Vagina (tissue), 2 donors: ENCODE measurements around the gene CCDC92.

ENCODE experiments used
- POLR2A ChIP-seq, 2 donors: fragments of 450-650 bp; IDR thresholded peaks; one replicate each; pipeline ENCODE4 v1.6.1; 2017; ENCODE audit warnings: antibody characterized with exemption in 2 of 2, mild to moderate bottlenecking in 2 of 2, moderate library complexity in 2 of 2
- TF ChIP-seq, protein P1 (sequence below), 3 experiments: fragments of 450-650 bp in 2 of 3; fragments of 200-600 bp in 1 of 3; sonication (generic) in 1 of 3; IDR thresholded peaks; one replicate each; pipeline ENCODE4 v1.5.1; 2017 to 2019; ENCODE audit warnings: antibody characterized with exemption in 3 of 3, mild to moderate bottlenecking in 2 of 3, moderate library complexity in 2 of 3

DNA sequence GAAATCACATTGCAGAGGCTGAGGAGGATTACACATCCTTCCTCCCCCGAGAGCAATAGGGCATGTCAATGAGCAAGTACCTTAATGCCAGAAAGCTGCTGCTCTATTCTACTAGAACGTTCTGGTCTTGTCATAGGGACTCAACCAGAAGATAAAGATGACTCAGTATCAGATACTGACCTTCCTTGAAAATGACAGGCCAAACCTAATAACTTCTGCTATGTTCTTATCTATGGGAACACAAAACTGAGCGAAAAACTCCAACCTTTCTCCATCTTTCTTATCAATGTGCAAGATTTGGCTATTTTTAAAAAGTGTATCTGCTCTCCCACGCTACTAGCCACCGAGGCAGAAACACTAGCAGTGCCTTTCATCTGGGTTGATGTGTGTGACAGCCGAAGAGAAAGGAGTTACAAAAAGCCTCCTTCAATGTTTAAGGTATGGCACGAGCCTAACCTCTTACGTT lies 5.5 kb downstream of the CCDC92 start:
- no peak for TF ChIP-seq POLR2A (IDR thresholded peaks at IDR 0.05)
- TF ChIP-seq, protein P1, sequence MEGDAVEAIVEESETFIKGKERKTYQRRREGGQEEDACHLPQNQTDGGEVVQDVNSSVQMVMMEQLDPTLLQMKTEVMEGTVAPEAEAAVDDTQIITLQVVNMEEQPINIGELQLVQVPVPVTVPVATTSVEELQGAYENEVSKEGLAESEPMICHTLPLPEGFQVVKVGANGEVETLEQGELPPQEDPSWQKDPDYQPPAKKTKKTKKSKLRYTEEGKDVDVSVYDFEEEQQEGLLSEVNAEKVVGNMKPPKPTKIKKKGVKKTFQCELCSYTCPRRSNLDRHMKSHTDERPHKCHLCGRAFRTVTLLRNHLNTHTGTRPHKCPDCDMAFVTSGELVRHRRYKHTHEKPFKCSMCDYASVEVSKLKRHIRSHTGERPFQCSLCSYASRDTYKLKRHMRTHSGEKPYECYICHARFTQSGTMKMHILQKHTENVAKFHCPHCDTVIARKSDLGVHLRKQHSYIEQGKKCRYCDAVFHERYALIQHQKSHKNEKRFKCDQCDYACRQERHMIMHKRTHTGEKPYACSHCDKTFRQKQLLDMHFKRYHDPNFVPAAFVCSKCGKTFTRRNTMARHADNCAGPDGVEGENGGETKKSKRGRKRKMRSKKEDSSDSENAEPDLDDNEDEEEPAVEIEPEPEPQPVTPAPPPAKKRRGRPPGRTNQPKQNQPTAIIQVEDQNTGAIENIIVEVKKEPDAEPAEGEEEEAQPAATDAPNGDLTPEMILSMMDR (IDR thresholded peaks at IDR 0.05): no peak
